Measurements from ENCODE around the gene ERICH6B. TPM values are rescaled to one million over a fixed set of nuclear protein-coding genes. Genes with fewer than 3 reads are reported as not detected.

Gene ERICH6B
- total and polyA plus RNA-seq, 2 experiments from 2014 or later: 0.52 TPM; not detected in 1

DNA sequence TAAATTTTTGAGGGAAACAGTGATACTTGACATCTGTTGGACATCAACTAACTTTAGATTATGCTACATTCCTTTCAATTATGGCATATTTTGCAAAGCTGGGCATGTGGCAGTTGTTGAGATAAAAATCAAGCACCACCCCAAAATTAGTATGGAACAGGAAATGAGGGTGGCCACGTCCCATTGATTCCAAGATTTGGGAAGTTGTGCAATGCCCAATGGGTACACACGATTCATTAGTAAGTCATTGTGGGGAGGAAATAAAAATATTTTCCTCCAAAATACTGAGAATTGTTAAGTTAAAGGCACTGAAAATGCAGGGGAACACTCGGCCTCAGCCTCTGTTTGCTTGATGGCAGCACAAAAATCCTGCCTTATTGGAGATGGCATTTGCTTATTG lies 7.6 kb downstream of the ERICH6B start:
- Histone ChIP-seq H4K20me1 (ENCODE audit: insufficient read depth, poor library complexity, severe bottlenecking) (no peaks in the 10 kb centered on the region), H3K27ac (no peak overlapping the region), H2AFZ (no peak overlapping the region), H3K36me3 (replicated peaks; ENCODE audit: insufficient read depth, low read depth) (no peaks in the 10 kb centered on the region), H3K79me2 (no peaks in the 10 kb centered on the region), H3K9me2 (replicated peaks; ENCODE audit: insufficient read depth) (no peaks in the 10 kb centered on the region), H3K27me3 (peaks cover 9% of the 10 kb centered on the region), H3K4me1 (ENCODE audit: insufficient read depth) (no peaks in the 10 kb centered on the region), H3K9me3 (ENCODE audit: low read depth) (no peaks in the 10 kb centered on the region), H3K4me2 (no peak overlapping the region), H3K4me3 (no peak overlapping the region)
- TF ChIP-seq EZH2 (IDR thresholded peaks at IDR 0.05; ENCODE audit: borderline replicate concordance) (no peak), EZH2phosphoT487 (IDR thresholded peaks at IDR 0.05; ENCODE audit: low read depth, severe bottlenecking, unreplicated experiment) (no peak)
- TF ChIP-seq, protein P1, sequence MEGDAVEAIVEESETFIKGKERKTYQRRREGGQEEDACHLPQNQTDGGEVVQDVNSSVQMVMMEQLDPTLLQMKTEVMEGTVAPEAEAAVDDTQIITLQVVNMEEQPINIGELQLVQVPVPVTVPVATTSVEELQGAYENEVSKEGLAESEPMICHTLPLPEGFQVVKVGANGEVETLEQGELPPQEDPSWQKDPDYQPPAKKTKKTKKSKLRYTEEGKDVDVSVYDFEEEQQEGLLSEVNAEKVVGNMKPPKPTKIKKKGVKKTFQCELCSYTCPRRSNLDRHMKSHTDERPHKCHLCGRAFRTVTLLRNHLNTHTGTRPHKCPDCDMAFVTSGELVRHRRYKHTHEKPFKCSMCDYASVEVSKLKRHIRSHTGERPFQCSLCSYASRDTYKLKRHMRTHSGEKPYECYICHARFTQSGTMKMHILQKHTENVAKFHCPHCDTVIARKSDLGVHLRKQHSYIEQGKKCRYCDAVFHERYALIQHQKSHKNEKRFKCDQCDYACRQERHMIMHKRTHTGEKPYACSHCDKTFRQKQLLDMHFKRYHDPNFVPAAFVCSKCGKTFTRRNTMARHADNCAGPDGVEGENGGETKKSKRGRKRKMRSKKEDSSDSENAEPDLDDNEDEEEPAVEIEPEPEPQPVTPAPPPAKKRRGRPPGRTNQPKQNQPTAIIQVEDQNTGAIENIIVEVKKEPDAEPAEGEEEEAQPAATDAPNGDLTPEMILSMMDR (IDR thresholded peaks at IDR 0.05; ENCODE audit: poor library complexity): no peak
- no peak for DNase-seq (ENCODE audit: low spot score)
- WGBS (ENCODE audit: low lambda C conversion rate, missing lambda C conversion rate): 75% methylated on average over 3 of the region's 3 CpGs

DNA sequence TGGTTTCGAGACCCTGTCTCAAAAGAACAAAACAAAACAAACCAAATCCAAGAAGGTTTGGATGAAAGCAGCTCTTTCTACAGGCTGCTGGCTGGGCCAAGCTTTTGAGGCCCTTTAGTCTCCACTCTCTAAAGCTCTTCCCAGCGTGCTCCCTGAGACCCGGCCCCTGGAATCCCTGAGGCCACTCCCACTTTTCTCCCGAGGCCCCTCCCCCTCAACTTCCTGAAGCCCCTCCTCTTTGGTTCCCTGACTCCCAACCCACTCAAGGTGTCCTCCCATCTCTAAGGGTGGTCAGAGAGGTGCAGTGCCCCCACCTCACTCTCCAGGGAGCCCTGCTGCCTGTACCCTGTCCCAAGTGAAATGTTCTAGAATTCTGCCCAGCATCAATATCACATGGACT lies 10.6 kb downstream of the ERICH6B start:
- Histone ChIP-seq H3K27me3 (no peaks in the 10 kb centered on the region), H2AFZ (no peak overlapping the region), H3K4me2 (no peak overlapping the region), H3K4me3 (no peak overlapping the region), H3K79me2 (no peaks in the 10 kb centered on the region), H3K9me3 (ENCODE audit: low read depth) (no peaks in the 10 kb centered on the region), H3K9me2 (replicated peaks; ENCODE audit: insufficient read depth) (no peaks in the 10 kb centered on the region), H3K27ac (no peak overlapping the region), H4K20me1 (ENCODE audit: insufficient read depth, poor library complexity, severe bottlenecking) (no peaks in the 10 kb centered on the region), H3K36me3 (replicated peaks; ENCODE audit: insufficient read depth, low read depth) (no peaks in the 10 kb centered on the region), H3K4me1 (ENCODE audit: insufficient read depth) (no peaks in the 10 kb centered on the region)
- 77% methylated on average over 4 of the region's 4 CpGs for WGBS (ENCODE audit: low lambda C conversion rate, missing lambda C conversion rate)
- DNase-seq (ENCODE audit: low spot score): no peak
- TF ChIP-seq EZH2phosphoT487 (IDR thresholded peaks at IDR 0.05; ENCODE audit: low read depth, severe bottlenecking, unreplicated experiment) (no peak), EZH2 (IDR thresholded peaks at IDR 0.05; ENCODE audit: borderline replicate concordance) (no peak)
- TF ChIP-seq, protein P1 (IDR thresholded peaks at IDR 0.05; ENCODE audit: poor library complexity): no peak

DNA sequence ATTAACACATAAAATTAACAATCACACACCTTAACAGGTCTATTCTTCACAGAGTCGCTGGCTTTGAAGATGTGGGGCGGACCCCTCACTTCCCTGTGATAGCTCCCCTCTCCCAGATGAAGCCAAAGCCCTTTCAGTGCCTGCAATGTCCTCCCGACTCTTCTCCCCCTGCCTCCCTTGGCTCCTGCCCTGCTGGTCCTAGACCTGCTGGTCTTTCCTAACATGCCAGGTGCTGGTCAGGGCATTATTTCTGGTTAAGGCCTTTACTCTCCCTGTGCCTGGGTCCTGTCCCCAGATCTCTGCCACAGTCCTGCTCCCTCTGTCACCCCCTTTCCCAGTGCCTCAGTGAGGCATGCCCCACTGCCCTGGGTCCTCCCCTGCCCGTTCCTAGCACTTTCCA lies 12.2 kb downstream of the ERICH6B start:
- 92% methylated on average over 4 of the region's 4 CpGs for WGBS (ENCODE audit: low lambda C conversion rate, missing lambda C conversion rate)
- H2AFZ ChIP-seq: no peak overlapping the region
- H3K27ac ChIP-seq: no peak overlapping the region
- H3K9me3 ChIP-seq (ENCODE audit: low read depth): no peaks in the 10 kb centered on the region
- no peak for DNase-seq (ENCODE audit: low spot score)
- no peak overlapping the region for H3K4me3 ChIP-seq
- no peaks in the 10 kb centered on the region for H3K79me2 ChIP-seq
- no peaks in the 10 kb centered on the region for H3K36me3 ChIP-seq (replicated peaks; ENCODE audit: insufficient read depth, low read depth)
- H4K20me1 ChIP-seq (ENCODE audit: insufficient read depth, poor library complexity, severe bottlenecking): no peaks in the 10 kb centered on the region
- H3K27me3 ChIP-seq: no peaks in the 10 kb centered on the region
- TF ChIP-seq, protein P1 (IDR thresholded peaks at IDR 0.05; ENCODE audit: poor library complexity): no peak
- TF ChIP-seq EZH2 (IDR thresholded peaks at IDR 0.05; ENCODE audit: borderline replicate concordance) (no peak), EZH2phosphoT487 (IDR thresholded peaks at IDR 0.05; ENCODE audit: low read depth, severe bottlenecking, unreplicated experiment) (no peak)
- no peaks in the 10 kb centered on the region for H3K9me2 ChIP-seq (replicated peaks; ENCODE audit: insufficient read depth)
- no peaks in the 10 kb centered on the region for H3K4me1 ChIP-seq (ENCODE audit: insufficient read depth)
- no peak overlapping the region for H3K4me2 ChIP-seq
